Activated CD8-positive, alpha-beta T cell treated with anti-CD3 and anti-CD28 coated beads for 36 hours (primary cell): ENCODE data around the gene LPIN2. TPM values are rescaled to one million over a fixed set of nuclear protein-coding genes. Genes with fewer than 3 reads are reported as not detected.
A peak's percentile ranks its signal among the peaks of the same experiment; 100 is the strongest.

Experiments used
- ATAC-seq: fragments of 200-7000 bp; cut with Tn5 transposase; one replicate; pipeline ENCODE4 v1.10.0; 2021; ENCODE audit warnings: mild to moderate bottlenecking, moderate library complexity
- CTCF ChIA-PET: fragments of 350-600 bp; sonication (Branson Sonifier 250); formaldehyde crosslinking; loops from one replicate; lab custom pipeline; 2021; ENCODE audit warnings: antibody characterized with exemption; lab: Charles Lee
- POLR2A ChIA-PET: fragments of 350-600 bp; sonication (Branson Sonifier 250); formaldehyde crosslinking; loops from one replicate; lab custom pipeline; 2021; ENCODE audit warnings: antibody characterized with exemption; lab: Charles Lee
- DNase-seq: peaks from one replicate; pipeline ENCODE4 v3.0.0-alpha.2; 2020
- H3K27ac Mint-ChIP-seq: one replicate; pipeline ENCODE4 v1.8.0; 2021; ENCODE audit warnings: mild to moderate bottlenecking, mixed read lengths
- H3K27me3 Mint-ChIP-seq: one replicate; pipeline ENCODE4 v1.8.0; 2021; ENCODE audit warnings: mixed read lengths
- H3K36me3 Mint-ChIP-seq: one replicate; pipeline ENCODE4 v1.8.0; 2021; ENCODE audit warnings: low read depth, mixed read lengths
- H3K4me1 Mint-ChIP-seq: one replicate; pipeline ENCODE4 v1.8.0; 2021; ENCODE audit warnings: low read depth, mixed read lengths
- H3K4me3 Mint-ChIP-seq: one replicate; pipeline ENCODE4 v1.8.0; 2021; ENCODE audit warnings: mild to moderate bottlenecking, moderate library complexity, mixed read lengths
- H3K9me3 Mint-ChIP-seq: one replicate; pipeline ENCODE4 v1.8.0; 2021; ENCODE audit warnings: mixed read lengths
- intact Hi-C: fragments of 100-400 bp; cut with micrococcal nuclease; formaldehyde crosslinking; loops from one replicate; pipeline ENCODE4 v1.10.0; 2022
- total RNA-seq, 2 experiments: library from RNA; stranded (reverse); gene quantifications; one replicate each; pipeline ENCODE4 v1.2.3, GENCODE V29; 2021
- TF ChIP-seq, protein P1 (sequence below): fragments of 200-600 bp; IDR thresholded peaks from one replicate; pipeline ENCODE4 v1.8.0; 2022; ENCODE audit warnings: antibody characterized with exemption, mild to moderate bottlenecking

Gene LPIN2
- total RNA-seq, 2 experiments from 2014 or later, result 95.5 to 95.7 TPM

GRCh38 chr18:2971741-2972552 lies 41.0 kb downstream of the LPIN2 start:
- H3K27me3 Mint-ChIP-seq, result no peaks in the 10 kb centered on the region
- TF ChIP-seq, protein P1, sequence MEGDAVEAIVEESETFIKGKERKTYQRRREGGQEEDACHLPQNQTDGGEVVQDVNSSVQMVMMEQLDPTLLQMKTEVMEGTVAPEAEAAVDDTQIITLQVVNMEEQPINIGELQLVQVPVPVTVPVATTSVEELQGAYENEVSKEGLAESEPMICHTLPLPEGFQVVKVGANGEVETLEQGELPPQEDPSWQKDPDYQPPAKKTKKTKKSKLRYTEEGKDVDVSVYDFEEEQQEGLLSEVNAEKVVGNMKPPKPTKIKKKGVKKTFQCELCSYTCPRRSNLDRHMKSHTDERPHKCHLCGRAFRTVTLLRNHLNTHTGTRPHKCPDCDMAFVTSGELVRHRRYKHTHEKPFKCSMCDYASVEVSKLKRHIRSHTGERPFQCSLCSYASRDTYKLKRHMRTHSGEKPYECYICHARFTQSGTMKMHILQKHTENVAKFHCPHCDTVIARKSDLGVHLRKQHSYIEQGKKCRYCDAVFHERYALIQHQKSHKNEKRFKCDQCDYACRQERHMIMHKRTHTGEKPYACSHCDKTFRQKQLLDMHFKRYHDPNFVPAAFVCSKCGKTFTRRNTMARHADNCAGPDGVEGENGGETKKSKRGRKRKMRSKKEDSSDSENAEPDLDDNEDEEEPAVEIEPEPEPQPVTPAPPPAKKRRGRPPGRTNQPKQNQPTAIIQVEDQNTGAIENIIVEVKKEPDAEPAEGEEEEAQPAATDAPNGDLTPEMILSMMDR, result no peak
- POLR2A ChIA-PET, result interaction anchor here (0.7 to 10.9 kb wide), 9 partner anchors 9 to 316 kb away, joined by 3 to 207 read pairs (median 4); partner anchors contain the start of gene MYL12A
- H3K36me3 Mint-ChIP-seq, result peaks cover 72% of the 10 kb centered on the region
- intact Hi-C loops, result no loop called here
- CTCF ChIA-PET, result interaction anchor here (1.3 to 11.8 kb wide), 6 partner anchors 9 to 39 kb away, joined by 3 to 128 read pairs (median 5); no protein-coding TSS in a partner anchor
- H3K9me3 Mint-ChIP-seq, result no peaks in the 10 kb centered on the region
- H3K4me1 Mint-ChIP-seq, result peaks cover 91% of the 10 kb centered on the region
- peak overlapping the region; percentile 81 for H3K4me3 Mint-ChIP-seq
- peak overlapping the region; percentile 99 for H3K27ac Mint-ChIP-seq
- ATAC-seq (peak; percentile 78), DNase-seq (peak; percentile 88)

GRCh38 chr18:2970772-2971659 lies 41.9 kb downstream of the LPIN2 start:
- POLR2A ChIA-PET, result interaction anchor here (0.6 to 10.9 kb wide), 12 partner anchors 10 to 315 kb away, joined by 3 to 207 read pairs (median 4); partner anchors contain the start of gene MYL12A
- no peaks in the 10 kb centered on the region for H3K9me3 Mint-ChIP-seq
- TF ChIP-seq, protein P1, result no peak
- intact Hi-C loops, result no loop called here
- no peaks in the 10 kb centered on the region for H3K27me3 Mint-ChIP-seq
- CTCF ChIA-PET, result interaction anchor here (0.8 to 11.8 kb wide), 6 partner anchors 9 to 158 kb away, joined by 3 to 128 read pairs (median 5); no protein-coding TSS in a partner anchor
- H3K4me1 Mint-ChIP-seq, result peaks cover 91% of the 10 kb centered on the region
- peak; percentile 42 for ATAC-seq
- peak; percentile 57 for DNase-seq
- H3K36me3 Mint-ChIP-seq, result peaks cover 74% of the 10 kb centered on the region
- H3K27ac Mint-ChIP-seq, result peak overlapping the region; percentile 99
- peak overlapping the region; percentile 81 for H3K4me3 Mint-ChIP-seq

- ChIA-PET CTCF (interaction anchor here (0.8 to 11.8 kb wide), 5 partner anchors 9 to 159 kb away, joined by 3 to 128 read pairs (median 5); no protein-coding TSS in a partner anchor), POLR2A (interaction anchor here (0.6 to 10.9 kb wide), 10 partner anchors 10 to 314 kb away, joined by 3 to 207 read pairs (median 4); partner anchors contain the start of gene MYL12A)
- TF ChIP-seq, protein P1, result no peak
- ATAC-seq (no peak), DNase-seq (no peak)
- Mint-ChIP-seq H3K4me1 (peaks cover 89% of the 10 kb centered on the region), H3K27me3 (no peaks in the 10 kb centered on the region), H3K27ac (peak overlapping the region; percentile 99), H3K36me3 (peaks cover 69% of the 10 kb centered on the region), H3K9me3 (no peaks in the 10 kb centered on the region), H3K4me3 (peak overlapping the region; percentile 81)
- intact Hi-C loops, result no loop called here
Observed at GRCh38 chr18:2970344-2970743, 42.6 kb downstream of the LPIN2 start.

- DNase-seq, result no peak
- TF ChIP-seq, protein P1, result no peak
- ChIA-PET CTCF (interaction anchor here (1.2 to 11.8 kb wide), 4 partner anchors 9 to 93 kb away, joined by 3 to 128 read pairs (median 14); no protein-coding TSS in a partner anchor), POLR2A (interaction anchor here (1.1 to 10.9 kb wide), 5 partner anchors 9 to 91 kb away, joined by 4 to 207 read pairs (median 6); no protein-coding TSS in a partner anchor)
- intact Hi-C loops, result no loop called here
- H3K36me3 Mint-ChIP-seq, result peaks cover 69% of the 10 kb centered on the region
- no peaks in the 10 kb centered on the region for H3K9me3 Mint-ChIP-seq
- peak overlapping the region; percentile 99 for H3K27ac Mint-ChIP-seq
- H3K4me3 Mint-ChIP-seq, result peak overlapping the region; percentile 81
- peaks cover 91% of the 10 kb centered on the region for H3K4me1 Mint-ChIP-seq
- no peaks in the 10 kb centered on the region for H3K27me3 Mint-ChIP-seq
- no peak for ATAC-seq
Observed at GRCh38 chr18:2969695-2970094, 43.2 kb downstream of the LPIN2 start.
